ENCODE measurements around the gene SLC1A7. TPM values are rescaled to one million over a fixed set of nuclear protein-coding genes. Genes with fewer than 3 reads are reported as not detected.

Gene SLC1A7
- total RNA-seq, 1 donor from 2014 or later = not detected

DNA sequence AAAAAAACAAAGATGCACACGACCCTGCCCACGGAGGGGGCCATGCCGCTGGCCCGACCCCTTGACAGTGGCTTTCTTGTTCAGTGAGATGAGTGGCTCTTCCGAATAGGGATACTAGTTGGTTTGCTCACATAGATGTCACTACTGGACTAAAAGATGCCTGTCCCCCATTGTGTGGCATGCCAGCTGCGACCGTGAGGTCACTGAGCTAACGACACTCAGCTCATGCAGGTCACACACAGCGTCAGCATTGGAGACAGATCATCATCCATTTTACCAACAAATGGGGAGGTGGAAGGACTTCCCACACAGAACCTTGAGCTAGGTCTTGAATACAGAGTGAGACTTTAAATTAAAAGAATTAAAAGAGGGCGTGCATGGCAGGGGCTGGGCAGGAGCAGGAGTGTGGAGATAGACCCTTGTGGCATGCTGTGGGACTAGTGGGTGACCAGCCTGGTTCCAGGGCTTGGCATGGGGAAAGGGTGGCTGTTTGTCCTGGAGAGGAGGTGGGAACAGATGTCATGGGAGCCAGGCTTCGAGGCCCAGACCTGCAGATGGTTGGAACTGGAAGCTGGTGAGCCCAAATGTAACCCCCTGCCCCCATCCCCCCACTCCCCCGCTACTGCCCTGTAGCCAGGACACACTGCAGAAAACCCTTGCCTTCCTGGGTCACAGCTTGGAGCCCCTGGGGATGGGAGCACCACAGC, 12.4 kb downstream of the SLC1A7 start:
- Histone ChIP-seq H3K4me3 (ENCODE audit: low read length in 3 of 3) (no peak overlapping the region), H3K36me3 (ENCODE audit: control insufficient read depth in 3 of 3, insufficient read depth in 3 of 3, low read length in 3 of 3) (no peaks in the 10 kb centered on the region), H3K4me1 (ENCODE audit: control insufficient read depth in 3 of 3, insufficient read depth in 3 of 3, low read length in 3 of 3) (peaks cover 0 to 13% (median 10%) of the 10 kb centered on the region in 3 donors), H3K27ac (ENCODE audit: low read depth, low read length) (no peak overlapping the region), H3K27me3 (ENCODE audit: control insufficient read depth in 3 of 3, insufficient read depth in 3 of 3, low read length in 3 of 3) (no peaks in the 10 kb centered on the region), H3K9ac (ENCODE audit: low read depth in 1 of 3, low read length in 3 of 3) (no peak overlapping the region), H3K9me3 (ENCODE audit: control insufficient read depth in 3 of 3, low read length in 3 of 3) (no peaks in the 10 kb centered on the region)

DNA sequence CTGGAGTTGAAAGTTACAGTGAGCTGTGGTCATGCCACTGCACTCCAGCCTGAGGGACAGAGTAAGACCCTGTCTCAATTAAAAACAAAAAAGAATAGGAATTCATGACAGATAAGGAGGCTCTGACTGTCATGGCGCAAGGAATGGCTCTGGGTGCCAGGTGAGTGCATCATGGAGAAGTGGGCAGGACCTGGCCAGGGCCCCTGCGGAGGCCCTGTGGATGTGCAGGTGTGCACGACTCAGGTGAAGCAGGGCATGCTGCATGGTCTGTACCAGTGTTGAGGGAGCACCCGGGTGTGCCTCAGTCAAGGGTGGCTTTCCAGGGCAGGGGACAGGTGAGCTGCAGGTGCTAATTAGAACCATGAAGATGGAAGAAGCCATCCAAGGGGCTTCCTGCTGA, 14.0 kb downstream of the SLC1A7 start:
- Histone ChIP-seq H3K27ac (ENCODE audit: low read depth, low read length) (no peak overlapping the region), H3K4me3 (ENCODE audit: low read length in 3 of 3) (no peak overlapping the region), H3K36me3 (ENCODE audit: control insufficient read depth in 3 of 3, insufficient read depth in 3 of 3, low read length in 3 of 3) (no peaks in the 10 kb centered on the region), H3K9me3 (ENCODE audit: control insufficient read depth in 3 of 3, low read length in 3 of 3) (no peaks in the 10 kb centered on the region), H3K9ac (ENCODE audit: low read depth in 1 of 3, low read length in 3 of 3) (no peak overlapping the region), H3K27me3 (ENCODE audit: control insufficient read depth in 3 of 3, insufficient read depth in 3 of 3, low read length in 3 of 3) (no peaks in the 10 kb centered on the region), H3K4me1 (ENCODE audit: control insufficient read depth in 3 of 3, insufficient read depth in 3 of 3, low read length in 3 of 3) (peaks cover 8 to 21% (median 20%) of the 10 kb centered on the region in 3 donors)

GRCh38 chr1:53127546-53127945, 14.9 kb downstream of the SLC1A7 start:
- Histone ChIP-seq H3K9me3 (ENCODE audit: control insufficient read depth in 3 of 3, low read length in 3 of 3) (no peaks in the 10 kb centered on the region), H3K36me3 (ENCODE audit: control insufficient read depth in 3 of 3, insufficient read depth in 3 of 3, low read length in 3 of 3) (no peaks in the 10 kb centered on the region), H3K27ac (ENCODE audit: low read depth, low read length) (no peak overlapping the region), H3K27me3 (ENCODE audit: control insufficient read depth in 3 of 3, insufficient read depth in 3 of 3, low read length in 3 of 3) (no peaks in the 10 kb centered on the region), H3K4me3 (ENCODE audit: low read length in 3 of 3) (no peak overlapping the region), H3K4me1 (ENCODE audit: control insufficient read depth in 3 of 3, insufficient read depth in 3 of 3, low read length in 3 of 3) (peaks cover 15 to 29% (median 27%) of the 10 kb centered on the region in 3 donors), H3K9ac (ENCODE audit: low read depth in 1 of 3, low read length in 3 of 3) (no peak overlapping the region)

- no peaks in the 10 kb centered on the region for H3K36me3 ChIP-seq (ENCODE audit: control insufficient read depth in 3 of 3, insufficient read depth in 3 of 3, low read length in 3 of 3)
- H3K4me1 ChIP-seq (ENCODE audit: control insufficient read depth in 3 of 3, insufficient read depth in 3 of 3, low read length in 3 of 3) = peaks cover 24 to 37% (median 34%) of the 10 kb centered on the region in 3 donors
- H3K27ac ChIP-seq (ENCODE audit: low read depth, low read length) = no peak overlapping the region
- H3K4me3 ChIP-seq (ENCODE audit: low read length in 3 of 3) = no peak overlapping the region
- H3K9me3 ChIP-seq (ENCODE audit: control insufficient read depth in 3 of 3, low read length in 3 of 3) = no peaks in the 10 kb centered on the region
- H3K27me3 ChIP-seq (ENCODE audit: control insufficient read depth in 3 of 3, insufficient read depth in 3 of 3, low read length in 3 of 3) = no peaks in the 10 kb centered on the region
- H3K9ac ChIP-seq (ENCODE audit: low read depth in 1 of 3, low read length in 3 of 3) = no peak overlapping the region
These were observed 15.9 kb downstream of the SLC1A7 start for GRCh38 chr1:53126495-53126894.

DNA sequence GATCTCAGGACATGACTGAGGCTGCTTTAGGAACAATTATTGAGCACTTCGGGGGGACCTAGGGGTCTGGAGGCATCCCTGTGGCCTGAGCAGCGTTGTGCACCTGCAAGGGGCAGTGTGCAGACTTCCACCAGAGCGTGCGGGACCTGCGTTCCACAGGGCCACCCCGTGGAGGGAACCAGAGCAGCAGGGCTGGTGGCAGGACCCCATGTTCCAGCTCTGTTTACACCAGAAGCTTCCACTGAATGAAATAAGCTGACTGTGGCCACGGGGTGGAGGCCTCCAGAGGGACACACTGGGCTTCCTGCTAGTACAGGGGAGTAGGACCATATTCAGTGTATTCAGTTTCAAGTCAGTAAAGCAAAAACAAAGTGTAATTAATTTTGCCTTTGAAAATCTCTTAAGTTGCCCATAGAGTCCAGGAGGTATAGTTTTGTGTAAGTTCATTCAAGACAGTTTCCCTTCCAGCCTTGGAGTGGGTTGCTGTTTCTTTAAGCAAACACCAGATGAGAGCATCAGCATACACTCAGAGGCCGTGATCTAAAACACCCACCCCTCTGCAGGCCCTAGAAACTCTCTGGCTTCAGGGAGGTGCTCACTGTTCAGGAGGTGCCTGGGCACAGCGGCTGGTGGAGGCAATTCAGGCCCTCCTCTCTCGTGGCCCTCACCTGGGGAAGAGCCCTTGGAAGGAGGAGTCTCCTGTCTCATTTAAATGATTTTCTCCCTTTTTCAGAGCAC, 16.6 kb downstream of the SLC1A7 start:
- Histone ChIP-seq H3K27me3 (ENCODE audit: control insufficient read depth in 3 of 3, insufficient read depth in 3 of 3, low read length in 3 of 3) (peaks cover 0 to 3% (median 0%) of the 10 kb centered on the region in 3 donors), H3K4me3 (ENCODE audit: low read length in 3 of 3) (no peak overlapping the region), H3K9me3 (ENCODE audit: control insufficient read depth in 3 of 3, low read length in 3 of 3) (no peaks in the 10 kb centered on the region), H3K9ac (ENCODE audit: low read depth in 1 of 3, low read length in 3 of 3) (no peak overlapping the region), H3K27ac (ENCODE audit: low read depth, low read length) (peak overlapping the region; percentile 12), H3K36me3 (ENCODE audit: control insufficient read depth in 3 of 3, insufficient read depth in 3 of 3, low read length in 3 of 3) (no peaks in the 10 kb centered on the region), H3K4me1 (ENCODE audit: control insufficient read depth in 3 of 3, insufficient read depth in 3 of 3, low read length in 3 of 3) (peaks cover 28 to 41% (median 38%) of the 10 kb centered on the region in 3 donors)

DNA sequence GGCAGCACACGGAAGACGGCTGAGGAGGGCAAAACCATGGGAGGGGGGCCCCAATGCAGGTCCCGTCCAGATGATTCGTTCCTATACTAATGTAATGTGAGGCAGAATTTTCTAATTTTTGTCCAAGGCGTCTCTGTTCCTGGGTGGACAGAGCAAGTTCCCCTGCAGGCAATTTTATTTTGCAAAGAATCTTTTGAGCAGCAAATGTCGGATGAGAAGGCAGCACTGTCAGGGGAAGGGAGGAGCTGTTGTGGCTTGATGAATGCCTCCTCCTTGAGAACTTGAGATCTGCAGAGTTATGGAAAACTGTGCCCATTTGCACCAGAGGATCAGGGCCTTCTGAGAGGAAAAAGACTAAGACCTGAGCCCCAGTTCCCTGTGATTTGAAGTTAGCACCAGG, 17.3 kb downstream of the SLC1A7 start:
- Histone ChIP-seq H3K27ac (ENCODE audit: low read depth, low read length) (peak overlapping the region; percentile 12), H3K9ac (ENCODE audit: low read depth in 1 of 3, low read length in 3 of 3) (no peak overlapping the region), H3K4me1 (ENCODE audit: control insufficient read depth in 3 of 3, insufficient read depth in 3 of 3, low read length in 3 of 3) (peaks cover 32 to 43% (median 43%) of the 10 kb centered on the region in 3 donors)

DNA sequence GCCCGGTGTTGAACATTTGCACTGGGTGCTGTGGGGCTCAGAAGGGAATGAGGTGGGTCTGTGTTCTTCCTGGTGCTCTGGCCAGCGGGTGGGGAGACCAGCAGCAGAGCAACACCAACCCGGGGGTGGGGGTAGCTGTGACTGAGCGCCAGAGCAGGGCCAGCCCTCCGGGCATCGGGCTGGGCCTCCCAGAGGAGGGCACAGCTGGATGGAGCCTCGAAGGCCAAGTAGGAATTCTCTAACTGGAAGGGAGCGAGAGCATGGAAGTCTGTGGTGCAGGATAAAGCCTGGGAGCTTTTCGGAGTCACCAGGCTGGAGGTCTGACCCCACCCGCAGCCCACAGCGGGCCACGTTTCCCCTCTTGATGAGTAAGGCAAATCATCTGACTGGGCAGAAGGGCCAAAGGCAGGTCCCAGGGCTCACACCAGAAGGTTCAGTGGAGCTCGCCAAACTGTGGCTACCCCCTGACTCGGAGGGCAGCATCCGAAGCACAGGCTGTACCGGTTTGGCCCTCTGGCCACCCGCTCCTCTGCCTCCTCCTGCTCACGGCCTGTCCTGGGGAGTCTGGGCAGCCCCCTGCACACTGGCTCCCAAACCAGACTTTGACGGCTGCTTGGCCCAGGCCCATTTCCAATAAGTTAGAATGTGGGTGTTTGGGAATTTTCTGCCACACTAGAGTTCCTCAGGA, 18.8 kb downstream of the SLC1A7 start:
- H3K9ac ChIP-seq (ENCODE audit: low read depth in 1 of 3, low read length in 3 of 3) = peak overlapping the region in 2 of 3 donors; percentile 33 to 45
- H3K4me1 ChIP-seq (ENCODE audit: control insufficient read depth in 3 of 3, insufficient read depth in 3 of 3, low read length in 3 of 3) = peaks cover 32 to 43% (median 43%) of the 10 kb centered on the region in 3 donors

More for the DNA sequence above, 17.3 kb downstream of the SLC1A7 start:
- Histone ChIP-seq H3K9me3 (ENCODE audit: control insufficient read depth in 3 of 3, low read length in 3 of 3) (no peaks in the 10 kb centered on the region), H3K27me3 (ENCODE audit: control insufficient read depth in 3 of 3, insufficient read depth in 3 of 3, low read length in 3 of 3) (peaks cover 0 to 3% (median 0%) of the 10 kb centered on the region in 3 donors), H3K36me3 (ENCODE audit: control insufficient read depth in 3 of 3, insufficient read depth in 3 of 3, low read length in 3 of 3) (no peaks in the 10 kb centered on the region), H3K4me3 (ENCODE audit: low read length in 3 of 3) (no peak overlapping the region)

DNA sequence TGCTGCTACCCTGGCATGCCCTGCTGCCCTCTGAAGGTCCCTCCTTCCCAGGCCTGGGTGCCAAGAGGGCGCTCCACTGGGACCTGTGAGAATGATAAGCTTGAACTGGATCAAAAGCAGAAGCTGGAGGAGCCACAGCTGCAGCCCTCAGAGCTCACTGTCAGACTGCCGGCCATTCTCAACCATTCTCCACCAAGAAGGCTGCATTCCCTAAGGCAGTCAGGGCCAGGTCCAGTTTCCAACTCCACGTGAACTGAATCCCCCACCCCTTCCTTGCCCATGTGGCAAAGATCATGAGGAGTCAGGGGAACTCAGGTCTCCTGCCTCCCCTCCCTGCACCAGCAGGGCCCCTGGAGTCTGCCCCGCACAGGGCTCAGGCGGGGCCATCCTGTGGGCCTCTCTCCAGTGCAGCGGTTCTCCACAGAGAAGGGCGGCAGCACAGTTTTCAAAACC, 19.5 kb downstream of the SLC1A7 start:
- H3K9ac ChIP-seq (ENCODE audit: low read depth in 1 of 3, low read length in 3 of 3) = peak overlapping the region in 1 of 3 donors; percentile 45
- no peaks in the 10 kb centered on the region for H3K9me3 ChIP-seq (ENCODE audit: control insufficient read depth in 3 of 3, low read length in 3 of 3)
- H3K36me3 ChIP-seq (ENCODE audit: control insufficient read depth in 3 of 3, insufficient read depth in 3 of 3, low read length in 3 of 3) = no peaks in the 10 kb centered on the region
- H3K27me3 ChIP-seq (ENCODE audit: control insufficient read depth in 3 of 3, insufficient read depth in 3 of 3, low read length in 3 of 3) = peaks cover 0 to 7% (median 0%) of the 10 kb centered on the region in 3 donors
- peaks cover 32 to 43% (median 43%) of the 10 kb centered on the region in 3 donors for H3K4me1 ChIP-seq (ENCODE audit: control insufficient read depth in 3 of 3, insufficient read depth in 3 of 3, low read length in 3 of 3)
- H3K4me3 ChIP-seq (ENCODE audit: low read length in 3 of 3) = no peak overlapping the region
- H3K27ac ChIP-seq (ENCODE audit: low read depth, low read length) = peak overlapping the region; percentile 77

More for the DNA sequence above, 18.8 kb downstream of the SLC1A7 start:
- H3K9me3 ChIP-seq (ENCODE audit: control insufficient read depth in 3 of 3, low read length in 3 of 3) = no peaks in the 10 kb centered on the region
- H3K36me3 ChIP-seq (ENCODE audit: control insufficient read depth in 3 of 3, insufficient read depth in 3 of 3, low read length in 3 of 3) = no peaks in the 10 kb centered on the region
- H3K27ac ChIP-seq (ENCODE audit: low read depth, low read length) = peak overlapping the region; percentile 77
- no peak overlapping the region for H3K4me3 ChIP-seq (ENCODE audit: low read length in 3 of 3)
- peaks cover 0 to 7% (median 0%) of the 10 kb centered on the region in 3 donors for H3K27me3 ChIP-seq (ENCODE audit: control insufficient read depth in 3 of 3, insufficient read depth in 3 of 3, low read length in 3 of 3)

DNA sequence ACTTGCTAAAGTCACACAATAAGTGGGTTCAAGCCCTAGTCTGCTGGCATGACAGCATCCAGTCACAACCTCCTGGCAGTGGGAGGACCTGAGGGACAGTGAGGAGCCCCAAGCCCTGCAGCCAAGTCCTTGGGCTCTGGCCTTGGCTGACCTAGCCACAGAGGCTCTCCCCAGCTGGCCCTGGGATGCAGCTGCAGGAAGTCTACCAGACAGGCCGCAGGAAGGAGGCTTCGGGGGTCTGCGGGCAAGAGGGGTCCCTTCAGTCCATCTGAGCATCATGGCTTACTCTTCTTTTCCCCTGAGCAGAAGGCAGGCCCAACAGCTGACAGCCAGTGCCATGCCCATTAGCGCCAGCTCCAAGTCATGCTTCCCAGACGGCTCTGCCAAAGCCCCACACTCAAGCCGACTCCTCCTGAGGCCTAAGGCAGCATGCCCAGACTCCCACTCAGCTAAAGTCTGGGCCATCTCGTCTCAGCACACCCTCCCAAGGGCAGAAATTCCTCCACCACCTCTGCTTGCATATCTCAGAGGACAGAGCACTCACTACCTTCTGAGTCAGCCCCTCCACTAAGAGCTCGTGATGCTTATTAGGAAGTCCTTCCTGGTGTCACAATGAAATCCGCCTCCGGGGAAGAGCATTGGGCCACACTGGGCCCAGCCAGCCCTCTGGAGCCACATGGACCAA, 20.1 kb downstream of the SLC1A7 start:
- Histone ChIP-seq H3K27ac (ENCODE audit: low read depth, low read length) (peak overlapping the region; percentile 77), H3K27me3 (ENCODE audit: control insufficient read depth in 3 of 3, insufficient read depth in 3 of 3, low read length in 3 of 3) (peaks cover 0 to 7% (median 0%) of the 10 kb centered on the region in 3 donors), H3K36me3 (ENCODE audit: control insufficient read depth in 3 of 3, insufficient read depth in 3 of 3, low read length in 3 of 3) (no peaks in the 10 kb centered on the region), H3K4me1 (ENCODE audit: control insufficient read depth in 3 of 3, insufficient read depth in 3 of 3, low read length in 3 of 3) (peaks cover 32 to 43% (median 43%) of the 10 kb centered on the region in 3 donors), H3K9me3 (ENCODE audit: control insufficient read depth in 3 of 3, low read length in 3 of 3) (no peaks in the 10 kb centered on the region), H3K9ac (ENCODE audit: low read depth in 1 of 3, low read length in 3 of 3) (peak overlapping the region in 1 of 3 donors; percentile 16), H3K4me3 (ENCODE audit: low read length in 3 of 3) (no peak overlapping the region)
